ENCODE data around the gene CCS.
"Not testable (repeated sequence)": the region's sequence is repeated elsewhere in the genome, so short reads cannot be mapped to it uniquely, and the experiment has no call there.

CCS gene

GRCh38 chr11:66559866-66560676 lies 32.9 kb upstream of the CCS start:
- FAIRE-seq = no peak
- no peak for DNase-seq (ENCODE audit: insufficient read length, low spot score)

DNA sequence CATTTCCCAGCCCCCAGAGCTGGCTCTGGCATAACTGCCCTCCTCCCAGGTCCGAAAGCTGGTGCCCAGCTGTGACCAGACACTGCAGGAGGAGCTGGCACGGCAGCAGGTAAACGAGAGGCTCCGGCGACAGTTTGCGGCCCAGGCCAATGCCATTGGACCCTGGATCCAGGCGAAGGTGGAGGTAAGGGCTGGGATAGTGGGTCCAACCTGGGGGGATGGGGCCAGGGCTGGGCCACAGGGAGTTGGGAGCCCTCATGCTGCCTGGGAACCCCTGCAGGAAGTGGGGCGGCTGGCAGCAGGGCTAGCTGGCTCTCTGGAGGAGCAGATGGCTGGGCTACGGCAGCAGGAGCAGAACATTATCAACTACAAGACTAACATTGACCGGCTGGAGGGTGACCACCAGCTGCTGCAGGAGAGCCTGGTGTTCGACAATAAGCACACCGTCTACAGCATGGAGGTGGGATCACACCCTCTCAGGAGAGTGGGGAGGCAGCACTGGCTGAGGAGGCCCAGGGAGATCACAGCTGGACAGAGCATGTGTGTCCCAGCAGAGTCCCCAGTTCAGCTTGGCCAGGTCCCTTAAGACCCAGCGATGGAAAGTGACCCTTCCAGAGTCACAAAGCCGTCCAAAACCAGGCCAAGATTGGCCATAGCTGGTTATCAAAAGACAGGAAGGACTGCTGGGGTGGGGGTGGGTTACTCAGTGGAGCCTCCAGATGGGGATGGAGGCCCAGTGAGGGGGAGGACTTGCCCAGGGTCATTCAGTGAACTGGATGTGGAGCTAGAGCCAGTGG lies 31.6 kb upstream of the CCS start:
- DNase-seq (ENCODE audit: insufficient read length, low spot score) (no peak), FAIRE-seq (no peak)

GRCh38 chr11:66561975-66562248 lies 31.1 kb upstream of the CCS start:
- DNase-seq (ENCODE audit: insufficient read length, low spot score) = no peak
- FAIRE-seq = no peak

GRCh38 chr11:66562275-66562674 lies 30.7 kb upstream of the CCS start:
- no peak for FAIRE-seq
- no peak for DNase-seq (ENCODE audit: insufficient read length, low spot score)

- no peak for FAIRE-seq
Measured at GRCh38 chr11:66562907-66563583, 29.9 kb upstream of the CCS start.

DNA sequence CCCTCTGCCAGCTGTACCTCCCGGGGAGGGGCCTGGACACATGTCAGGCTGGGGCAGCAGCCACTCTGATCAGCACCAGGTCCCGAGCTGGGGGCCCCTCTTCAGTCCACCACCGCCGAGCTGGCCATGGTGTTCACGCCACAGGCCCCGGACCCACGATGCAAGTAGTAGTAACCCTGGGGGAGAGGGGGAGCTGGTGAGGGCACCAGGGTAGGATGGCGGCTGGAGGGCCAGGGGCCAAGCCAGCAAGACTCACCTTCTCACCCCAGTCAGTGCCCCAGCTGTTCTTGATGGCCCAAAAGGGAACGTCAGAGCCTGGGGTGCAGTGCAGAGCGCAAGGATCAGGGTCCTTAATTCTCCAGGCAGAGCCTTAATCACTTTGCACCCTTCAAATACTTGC lies 29.2 kb upstream of the CCS start:
- no peak for DNase-seq (ENCODE audit: insufficient read length, low spot score)
- no peak for FAIRE-seq

More at GRCh38 chr11:66562907-66563583, 29.9 kb upstream of the CCS start:
- no peak for DNase-seq (ENCODE audit: insufficient read length, low spot score)

DNA sequence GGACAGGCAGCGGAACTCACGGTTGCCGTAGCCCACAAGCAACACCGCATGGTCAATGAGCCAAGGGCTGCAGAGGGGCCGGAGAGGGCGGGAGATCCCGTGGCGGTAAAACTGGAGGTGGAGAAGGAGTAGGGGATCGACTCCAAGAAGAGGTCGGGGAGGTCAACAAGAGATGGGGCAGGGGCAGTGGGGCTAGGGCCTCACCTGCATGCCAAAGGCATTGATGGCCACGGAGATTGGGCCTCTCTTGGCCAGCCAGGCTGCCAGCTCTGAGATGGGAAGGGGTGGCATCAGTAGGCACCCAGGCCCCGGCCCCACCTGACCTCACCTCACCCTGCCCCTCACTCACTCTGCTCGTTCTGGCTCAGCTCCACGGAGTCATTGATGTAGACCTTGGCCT lies 28.4 kb upstream of the CCS start:
- no peak for FAIRE-seq
- no peak for DNase-seq (ENCODE audit: insufficient read length, low spot score)

DNA sequence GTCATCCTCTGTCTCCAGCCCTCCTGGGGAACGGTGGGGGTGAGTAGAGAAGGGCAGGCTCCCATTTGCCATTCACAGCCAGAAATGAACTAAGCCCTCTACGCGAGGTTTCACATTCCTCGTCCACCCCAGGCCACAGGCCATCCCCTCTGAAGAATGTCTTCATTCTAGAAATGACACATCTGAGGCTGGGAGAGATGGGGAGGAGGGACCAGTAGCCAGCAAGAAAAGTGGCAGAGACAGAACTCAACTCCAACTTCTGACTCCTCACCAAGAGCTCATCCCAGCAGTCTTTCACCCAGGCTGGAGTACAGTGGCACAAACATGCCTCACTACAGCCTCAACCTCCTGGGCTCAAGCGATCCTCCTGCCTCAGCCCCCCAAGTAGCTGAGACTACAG lies 28.0 kb upstream of the CCS start:
- FAIRE-seq = no peak

GRCh38 chr11:66566221-66566620 lies 26.8 kb upstream of the CCS start:
- DNase-seq (ENCODE audit: insufficient read length, low spot score) (no peak), FAIRE-seq (no peak)

More for the DNA sequence above, 28.0 kb upstream of the CCS start:
- DNase-seq (ENCODE audit: insufficient read length, low spot score) = no peak

DNA sequence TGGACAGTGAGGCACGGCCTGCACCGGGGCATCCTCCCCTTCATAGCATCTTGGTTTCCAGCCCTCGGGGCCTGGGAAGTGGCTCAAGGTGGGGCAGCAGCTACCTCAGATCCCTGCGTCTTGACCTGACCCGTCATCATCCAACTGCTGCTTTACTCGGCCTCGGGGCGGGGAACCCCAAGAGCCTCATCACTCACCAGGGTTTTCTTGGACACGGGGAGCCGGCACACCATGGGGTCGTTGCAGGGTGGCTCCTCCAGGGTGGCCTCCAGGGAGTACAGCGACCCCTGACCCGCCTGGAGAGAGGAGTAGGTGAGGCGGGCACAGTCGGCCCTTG lies 25.2 kb upstream of the CCS start:
- FAIRE-seq (no peak), DNase-seq (ENCODE audit: insufficient read length, low spot score) (no peak)

DNA sequence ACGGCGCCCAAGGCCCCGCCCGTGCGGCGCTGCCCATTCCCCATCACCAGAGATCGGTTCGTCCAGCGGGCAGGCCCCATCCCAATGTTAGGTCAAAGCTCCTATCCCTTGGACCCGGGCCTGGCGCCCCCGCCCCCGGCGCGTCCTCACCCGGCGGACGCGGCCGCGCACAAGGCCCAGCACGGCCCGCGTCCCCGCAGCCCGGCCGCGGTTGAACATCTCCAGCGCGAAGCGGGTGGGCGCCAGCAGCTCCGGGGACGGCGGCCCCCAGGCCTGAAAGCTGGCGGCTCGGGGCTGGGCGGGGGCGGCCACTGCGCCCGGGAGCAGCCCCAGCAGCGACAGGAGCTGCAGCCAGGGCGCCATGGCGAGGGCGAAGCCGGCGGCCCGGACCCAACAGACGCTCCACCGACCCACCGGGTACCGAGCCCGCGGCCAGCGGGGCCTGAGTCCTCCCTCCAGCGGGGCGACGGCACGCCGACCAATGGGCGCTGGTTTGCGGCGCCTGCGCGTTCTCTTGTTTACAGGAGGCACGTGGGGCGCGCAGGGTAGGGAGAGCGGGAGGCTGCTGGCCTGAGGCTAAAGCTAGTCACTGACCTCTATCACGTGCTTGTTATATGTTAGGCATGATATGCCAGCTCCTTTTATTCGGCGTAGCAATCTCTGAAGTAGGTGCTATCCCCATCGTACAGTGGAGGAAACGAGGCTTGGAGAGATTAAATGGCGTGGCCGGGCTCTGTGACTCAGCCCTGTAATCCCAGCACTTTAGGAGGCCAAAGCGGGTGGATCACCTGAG lies 24.7 kb upstream of the CCS start, which contains the start of gene CTSF:
Gene CTSF (minus strand): TSS at position 483 of the 793 bp plus-strand sequence. CDS start 120 bp downstream, at position 363.
- FAIRE-seq = no peak
- no peak for DNase-seq (ENCODE audit: insufficient read length, low spot score)

DNA sequence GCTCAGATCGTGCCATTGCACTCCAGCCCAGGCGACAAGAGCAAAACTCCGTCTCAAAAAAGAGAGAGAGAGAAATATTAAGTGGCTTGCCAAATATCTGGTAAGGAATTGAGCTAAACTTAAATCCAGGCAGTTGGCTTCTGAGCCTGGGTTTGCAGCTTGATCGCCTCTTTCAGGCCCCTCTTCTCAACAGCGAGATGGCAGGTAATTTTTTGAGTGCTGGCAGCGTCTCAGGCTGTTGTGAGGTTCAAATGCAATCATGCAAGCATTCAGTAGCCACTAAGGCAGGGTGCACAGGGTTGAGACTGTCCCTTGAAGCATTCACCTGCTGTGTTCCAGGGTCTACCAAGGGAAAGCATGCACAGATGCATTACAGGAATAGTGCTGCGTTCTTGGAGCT lies 23.9 kb upstream of the CCS start:
- no peak for FAIRE-seq
- DNase-seq (ENCODE audit: insufficient read length, low spot score) = no peak

DNA sequence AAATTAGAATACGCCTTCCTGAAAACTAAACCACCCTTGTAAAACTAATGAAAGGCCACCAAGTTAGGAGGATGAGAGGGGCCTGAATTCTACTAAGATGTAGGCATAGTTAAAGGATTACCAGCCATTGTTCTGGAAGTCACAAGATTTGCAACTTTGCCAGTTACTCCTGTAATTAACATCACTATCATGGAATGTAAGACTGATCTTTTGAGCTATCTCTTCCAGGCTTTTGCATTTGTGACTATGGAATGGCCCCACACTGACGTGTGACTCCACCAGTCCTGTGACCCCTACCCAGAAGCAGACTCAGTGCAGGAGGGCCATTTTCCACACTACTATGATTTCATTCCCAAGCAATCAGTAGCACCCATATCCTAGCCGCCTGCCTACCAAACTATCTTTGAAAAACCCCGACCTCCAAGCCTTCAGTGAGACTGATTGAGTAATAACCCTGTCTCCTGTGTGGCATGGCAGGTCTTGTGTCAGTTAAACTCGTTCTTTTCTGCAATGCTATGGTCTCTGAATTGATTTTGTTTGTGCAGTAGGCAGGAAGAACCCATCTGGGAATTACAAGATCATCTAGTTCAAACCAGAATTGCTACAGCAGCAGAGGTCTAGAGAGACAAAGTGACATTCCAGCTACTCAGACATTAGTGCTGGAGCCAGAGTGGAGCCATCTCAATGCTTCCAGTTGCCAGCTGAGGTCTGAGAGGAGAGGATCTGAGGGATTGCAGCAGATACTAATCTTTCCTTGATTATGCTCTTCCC lies 22.7 kb upstream of the CCS start:
- DNase-seq (ENCODE audit: insufficient read length, low spot score) = no peak
- no peak for FAIRE-seq

DNA sequence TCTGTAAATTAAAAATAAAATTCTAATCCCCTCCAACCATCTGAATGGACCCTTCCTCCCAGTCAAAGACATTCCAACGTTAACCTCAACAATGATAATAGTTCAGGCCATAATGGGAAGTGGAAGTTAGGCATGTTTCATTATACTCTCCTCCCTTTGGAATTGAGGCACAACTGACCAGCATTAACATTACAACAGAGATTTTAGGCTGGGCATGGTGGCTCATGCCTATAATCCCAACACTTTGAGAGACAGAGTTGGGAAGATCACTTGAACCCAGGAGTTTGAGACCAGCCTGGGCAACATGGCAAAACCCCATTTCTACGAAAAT lies 22.2 kb upstream of the CCS start:
- no peak for DNase-seq (ENCODE audit: insufficient read length, low spot score)
- FAIRE-seq = no peak

DNA sequence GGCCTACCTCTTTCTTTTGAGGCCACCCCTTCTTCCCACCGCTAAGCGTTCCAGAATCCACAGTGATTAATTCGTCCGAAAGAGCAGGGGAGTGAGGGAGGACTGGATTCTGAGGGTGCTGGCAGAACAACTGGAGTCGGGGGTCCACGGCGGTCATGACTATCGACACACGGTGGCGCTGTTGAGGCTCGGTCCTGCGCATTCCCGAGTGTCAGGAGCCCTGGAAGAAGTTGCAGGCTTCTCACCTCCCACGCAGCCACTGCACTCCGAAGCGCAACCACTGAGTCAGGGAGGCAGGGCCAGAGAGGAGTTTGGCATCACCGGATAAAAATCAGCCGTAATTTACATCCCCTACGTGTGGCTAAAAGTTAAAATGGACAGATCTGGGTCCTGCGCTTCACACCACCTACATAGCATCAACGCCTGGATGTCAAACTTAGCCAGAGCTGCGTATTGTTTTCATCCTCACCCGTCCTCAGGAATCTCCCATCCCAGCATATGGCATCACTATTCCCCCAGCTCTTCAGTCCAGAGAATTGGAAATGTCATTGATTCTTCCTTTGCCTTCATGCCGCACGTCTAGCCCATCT lies 13.9 kb upstream of the CCS start:
- DNase-seq (ENCODE audit: insufficient read length, low spot score) = peak; percentile 81
- no peak for FAIRE-seq

DNA sequence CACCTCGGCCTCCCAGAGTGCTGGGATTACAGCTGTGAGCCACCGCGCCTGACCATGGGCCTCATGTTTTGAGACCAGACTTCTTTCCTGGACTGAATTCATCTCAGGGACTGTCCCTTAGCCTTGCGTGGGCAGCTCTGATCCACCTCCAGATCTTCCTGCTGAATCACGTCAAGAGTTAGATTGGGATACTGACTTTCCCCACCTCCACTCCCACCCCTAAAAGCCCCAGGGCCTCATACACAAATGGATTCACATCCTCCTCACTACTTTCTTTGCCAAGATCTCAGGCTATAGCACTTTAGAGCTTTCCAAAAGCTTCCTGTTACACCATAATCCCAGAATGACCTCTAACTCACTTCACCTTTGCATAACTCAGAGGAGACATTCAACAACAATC lies 12.2 kb upstream of the CCS start:
- no peak for FAIRE-seq
- DNase-seq (ENCODE audit: insufficient read length, low spot score) = no peak

GRCh38 chr11:66581261-66581660 lies 11.7 kb upstream of the CCS start:
- DNase-seq (ENCODE audit: insufficient read length, low spot score) (no peak), FAIRE-seq (no peak)

DNA sequence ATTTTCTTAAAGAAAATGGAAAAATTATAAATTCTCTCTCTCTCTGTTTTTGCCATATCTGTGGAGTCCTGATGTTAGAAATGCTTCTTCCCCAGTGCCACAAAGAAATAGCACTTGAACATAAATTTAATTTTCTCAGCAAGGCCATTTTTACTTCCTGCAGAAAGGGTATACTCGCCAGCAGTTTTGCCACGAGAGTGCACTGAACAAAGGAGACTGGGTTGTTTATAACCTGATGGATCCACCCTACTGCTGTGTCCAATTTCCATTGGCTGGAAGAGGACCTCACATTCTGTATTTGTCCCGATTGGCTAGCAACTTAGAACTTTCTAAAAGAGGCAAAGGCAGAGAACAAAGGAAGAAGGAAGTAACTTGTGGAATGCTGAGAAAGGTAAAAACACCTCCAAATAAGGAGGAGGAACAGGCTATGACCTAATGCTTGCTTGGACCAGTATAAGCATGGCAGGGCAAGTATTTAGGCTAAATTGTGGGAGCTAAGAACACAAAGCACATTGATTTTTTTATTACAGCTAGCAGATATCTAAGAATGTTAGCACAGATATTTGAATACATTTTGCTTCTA lies 10.3 kb upstream of the CCS start:
- DNase-seq (ENCODE audit: insufficient read length, low spot score); FAIRE-seq: not testable (repeated sequence)

GRCh38 chr11:66585447-66585846 lies 7.5 kb upstream of the CCS start:
- not testable (repeated sequence) for FAIRE-seq; DNase-seq (ENCODE audit: insufficient read length, low spot score)

GRCh38 chr11:66586136-66586535 lies 6.8 kb upstream of the CCS start:
- FAIRE-seq (no peak), DNase-seq (ENCODE audit: insufficient read length, low spot score) (no peak)
